ENCODE results near the gene FAM181B.

Gene FAM181B

GRCh38 chr11:82733444-82734119 lies at the start of gene FAM181B:
Gene FAM181B (minus strand): TSS chr11:82733864. CDS start chr11:82733729, 135 bp downstream.
- peak in 1 of 2 donors; percentile 7 for DNase-seq

GRCh38 chr11:82782825-82783374 lies 49.2 kb upstream of the FAM181B start:
- no peak for DNase-seq

DNA sequence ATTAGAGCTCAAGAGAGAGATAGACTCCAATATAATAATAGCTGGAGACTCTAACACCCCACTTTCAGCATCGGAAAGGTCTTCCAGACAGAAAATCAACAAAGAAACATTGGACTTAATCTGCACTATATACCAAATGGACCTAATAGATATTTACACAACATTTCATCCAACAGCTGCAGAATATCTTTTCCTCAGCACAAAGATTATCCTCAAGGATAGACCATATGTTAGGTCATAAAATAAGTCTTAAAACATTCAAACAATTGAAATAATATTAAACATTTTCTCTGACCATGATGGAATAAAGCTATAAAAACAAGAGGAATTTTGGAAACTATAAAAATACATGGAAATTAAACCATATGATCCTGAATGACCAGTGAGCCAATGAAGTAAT lies 45.1 kb upstream of the FAM181B start:
- DNase-seq = no peak

- no peak for DNase-seq
These were observed 42.7 kb upstream of the FAM181B start for GRCh38 chr11:82776377-82776776.

GRCh38 chr11:82775736-82776346 lies 42.2 kb upstream of the FAM181B start:
- peak in 1 of 2 donors; percentile 26 for DNase-seq

DNA sequence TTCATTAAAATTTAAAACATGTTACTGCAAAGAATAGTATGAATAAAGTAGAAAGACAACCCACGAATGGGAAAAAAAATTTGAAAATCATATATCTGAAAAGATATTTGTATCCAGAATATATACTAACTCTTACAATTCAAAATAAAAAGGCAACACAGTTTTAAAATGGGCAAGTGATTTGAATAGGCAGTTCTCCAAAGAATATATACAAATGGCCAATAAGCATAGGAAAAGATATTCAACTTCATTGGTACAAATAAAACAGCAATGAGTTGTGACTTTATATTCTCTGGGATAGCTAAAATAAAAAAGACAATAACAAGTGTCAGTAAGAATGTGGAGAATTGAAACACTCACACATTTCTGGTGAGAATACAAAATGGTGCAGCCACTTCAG lies 41.6 kb upstream of the FAM181B start:
- DNase-seq = no peak

DNA sequence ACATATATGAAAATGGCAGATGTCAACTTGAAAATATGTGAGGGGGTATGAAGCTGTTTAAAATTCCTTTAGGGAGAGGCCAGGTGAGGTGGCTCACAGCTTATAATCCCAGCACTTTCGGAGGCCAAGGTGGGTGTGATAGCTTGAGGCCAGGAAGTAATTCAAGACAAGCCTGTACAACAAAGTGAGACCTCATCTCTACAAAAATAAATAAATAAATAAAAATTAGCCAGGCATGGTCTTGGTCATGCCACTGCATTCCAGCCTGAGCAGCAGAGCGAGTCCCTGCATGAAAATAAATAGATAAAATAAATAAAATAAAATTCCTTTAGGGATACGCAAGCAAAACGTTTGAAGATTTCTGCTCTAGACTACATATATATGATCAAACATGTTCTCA lies 38.1 kb upstream of the FAM181B start:
- DNase-seq = no peak

DNA sequence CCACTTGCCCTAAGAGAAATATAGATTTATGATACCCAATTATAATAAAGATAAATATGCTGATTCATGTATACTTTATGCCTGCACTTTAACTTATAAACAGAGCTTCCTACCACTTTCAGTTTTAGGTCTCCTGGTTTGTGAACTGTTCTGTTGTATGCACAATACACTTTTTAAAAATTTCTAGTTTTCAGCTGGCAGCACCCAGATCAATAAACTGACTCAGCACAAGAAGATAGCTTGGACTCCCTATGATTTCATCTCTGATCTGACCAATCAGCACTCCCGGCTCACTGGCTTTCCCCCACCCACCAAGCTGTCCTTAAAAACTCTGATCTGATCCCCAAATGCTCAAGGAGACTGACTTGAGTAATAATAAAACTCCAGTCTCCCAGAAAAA lies 33.5 kb upstream of the FAM181B start:
- no peak for DNase-seq

GRCh38 chr11:82765466-82766034 lies 31.9 kb upstream of the FAM181B start:
- peak in 1 of 2 donors; percentile 6 for DNase-seq

GRCh38 chr11:82763167-82763566 lies 29.5 kb upstream of the FAM181B start:
- DNase-seq = no peak

DNA sequence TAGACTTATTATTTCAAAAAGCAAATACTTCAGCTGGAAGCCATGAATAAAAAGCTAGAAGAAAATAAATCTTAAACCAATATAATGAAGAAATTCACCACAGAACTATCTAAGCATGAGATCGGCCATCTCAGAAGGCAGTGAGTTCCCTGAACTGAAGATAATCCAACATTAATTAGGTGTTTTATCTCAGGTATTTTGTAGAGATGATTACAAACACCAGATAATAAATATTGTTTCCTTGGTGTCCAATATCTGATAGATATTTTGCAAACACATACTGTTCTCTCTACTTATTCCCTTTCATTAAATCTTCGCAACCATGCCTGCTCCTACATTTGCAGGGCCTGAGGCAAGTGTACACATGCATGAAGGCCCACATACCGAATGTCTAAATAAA lies 26.0 kb upstream of the FAM181B start:
- DNase-seq = no peak

DNA sequence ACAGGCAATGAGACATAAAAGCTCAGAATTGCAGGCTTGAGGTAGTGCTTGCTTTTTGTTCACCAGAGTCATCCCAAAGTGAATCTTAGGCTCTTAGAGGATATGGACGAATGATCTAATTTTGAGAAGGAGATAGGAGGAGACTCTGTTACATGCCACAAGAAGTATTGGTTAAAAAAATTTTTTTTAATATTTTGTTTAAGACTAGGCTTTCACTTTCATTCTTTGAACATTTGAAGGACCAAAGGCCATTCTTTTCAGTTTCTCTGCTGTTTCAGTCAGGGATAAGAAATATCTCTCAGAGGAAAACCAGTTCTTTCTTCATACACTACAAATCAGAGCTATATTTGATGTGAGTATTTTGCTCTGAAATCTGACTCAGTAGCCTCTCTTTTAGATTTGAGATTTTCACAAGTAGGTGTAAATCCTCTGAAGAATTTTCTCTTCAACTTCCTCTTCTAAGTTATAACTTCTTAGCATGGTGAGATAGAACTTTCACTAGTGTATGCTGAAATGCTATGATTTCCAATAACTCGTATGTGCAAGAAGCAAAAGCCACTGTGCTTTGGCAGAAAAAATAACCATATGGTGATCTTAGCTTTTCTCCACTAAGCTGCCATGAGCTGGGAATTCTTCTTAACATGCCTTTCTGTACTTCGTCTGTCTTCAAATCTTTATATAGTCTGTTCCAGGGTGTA lies 24.1 kb upstream of the FAM181B start:
- no peak for DNase-seq

DNA sequence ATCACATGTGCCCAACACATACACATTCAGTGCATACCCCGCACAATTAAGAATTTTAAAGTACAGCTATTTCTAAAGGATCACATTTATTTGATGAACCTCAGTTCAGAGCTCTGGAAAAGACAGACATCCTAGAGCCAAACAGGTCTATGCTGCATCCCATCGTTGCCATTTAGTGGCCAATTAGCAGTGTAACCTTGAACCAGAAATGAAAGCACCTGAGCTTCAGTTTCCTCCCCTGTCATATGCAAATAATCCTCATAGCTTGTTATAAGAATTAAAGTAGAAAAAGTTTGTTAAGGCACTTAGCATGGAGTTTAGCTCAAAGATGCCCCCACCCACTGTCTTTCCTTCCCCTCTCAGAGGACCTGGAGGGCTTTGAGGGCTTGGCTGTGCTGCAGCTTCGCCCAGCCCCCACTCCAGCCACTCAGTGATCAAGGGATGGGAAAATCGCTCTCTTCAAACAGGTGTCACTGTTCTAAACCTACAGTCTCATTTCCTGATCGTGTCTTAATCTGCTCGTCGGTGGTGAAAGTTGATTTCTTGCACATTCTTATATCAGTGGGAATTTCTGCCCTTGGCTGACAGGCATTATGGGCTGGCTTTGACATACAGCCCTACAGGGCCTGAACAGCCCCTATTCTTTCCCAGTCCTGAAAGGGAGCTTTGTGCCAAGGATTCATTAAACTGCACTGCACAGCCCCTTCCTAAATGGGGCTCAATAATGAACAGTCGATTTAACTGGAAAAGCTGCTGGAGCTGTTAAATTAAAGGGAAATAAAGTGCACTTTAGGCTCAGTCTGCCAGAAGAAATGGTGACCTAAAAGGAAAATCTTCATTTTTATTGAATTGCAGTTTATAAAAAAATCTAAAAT lies 23.3 kb upstream of the FAM181B start:
- no peak for DNase-seq

DNA sequence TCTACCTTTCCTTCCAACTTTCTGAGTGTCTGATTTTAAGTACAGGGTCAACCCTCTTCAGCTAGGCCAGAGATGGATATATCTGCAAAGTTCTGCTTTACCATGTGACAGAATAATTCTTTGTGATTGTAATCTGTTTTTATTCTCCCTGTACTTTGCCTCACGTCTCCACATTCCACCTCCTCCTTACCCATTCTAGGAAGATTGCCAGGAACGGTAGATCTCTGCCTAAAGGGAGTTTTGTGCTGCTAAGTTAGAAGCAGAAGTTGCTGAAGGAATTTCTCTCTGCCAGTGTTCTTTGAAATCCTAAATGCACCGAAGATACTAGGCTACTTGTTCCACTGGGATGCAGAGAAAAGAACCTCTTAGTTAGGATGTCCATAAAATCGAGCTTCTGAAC lies 20.7 kb upstream of the FAM181B start:
- no peak for DNase-seq

- no peak for DNase-seq
These were observed 20.3 kb upstream of the FAM181B start for GRCh38 chr11:82753921-82754320.

DNA sequence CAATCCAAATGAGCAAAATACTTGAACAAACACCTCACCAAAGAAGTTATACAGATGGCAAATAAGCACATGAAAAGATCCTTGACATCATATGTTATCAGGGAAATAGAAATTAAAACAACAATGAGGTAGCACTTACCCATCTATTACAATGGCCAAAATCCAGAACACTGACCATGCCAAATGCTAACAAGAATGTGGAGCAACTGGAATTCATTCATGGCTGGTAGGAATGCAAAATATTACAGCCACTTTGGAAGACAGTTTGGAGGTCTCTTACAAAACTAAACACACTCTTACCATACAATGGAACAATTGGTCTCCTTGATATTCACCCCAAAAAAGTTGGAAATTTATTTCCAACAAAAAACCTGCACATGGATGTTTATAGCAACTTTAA lies 19.1 kb upstream of the FAM181B start:
- DNase-seq = no peak

- DNase-seq = peak in 1 of 2 donors; percentile 33
These were observed 17.0 kb upstream of the FAM181B start for GRCh38 chr11:82750643-82751139.

DNA sequence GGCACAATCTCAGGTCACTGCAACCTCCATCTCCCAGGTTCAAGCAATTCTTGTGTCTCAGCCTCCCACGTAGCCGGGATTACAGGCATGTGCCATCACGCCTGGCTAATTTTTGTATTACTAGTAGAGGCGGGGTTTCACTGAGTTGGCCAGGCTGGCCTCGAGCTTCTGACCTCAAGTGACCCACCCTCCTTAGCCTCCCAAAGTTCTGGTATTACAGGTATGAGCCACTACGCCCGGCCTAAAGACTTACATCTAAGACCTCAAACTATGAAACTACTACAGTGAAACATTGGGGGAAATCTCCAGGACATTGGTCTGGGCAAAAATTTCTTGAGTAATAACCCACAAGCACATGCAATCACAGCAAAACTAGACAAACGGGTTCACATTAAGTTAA lies 13.8 kb upstream of the FAM181B start:
- no peak for DNase-seq

DNA sequence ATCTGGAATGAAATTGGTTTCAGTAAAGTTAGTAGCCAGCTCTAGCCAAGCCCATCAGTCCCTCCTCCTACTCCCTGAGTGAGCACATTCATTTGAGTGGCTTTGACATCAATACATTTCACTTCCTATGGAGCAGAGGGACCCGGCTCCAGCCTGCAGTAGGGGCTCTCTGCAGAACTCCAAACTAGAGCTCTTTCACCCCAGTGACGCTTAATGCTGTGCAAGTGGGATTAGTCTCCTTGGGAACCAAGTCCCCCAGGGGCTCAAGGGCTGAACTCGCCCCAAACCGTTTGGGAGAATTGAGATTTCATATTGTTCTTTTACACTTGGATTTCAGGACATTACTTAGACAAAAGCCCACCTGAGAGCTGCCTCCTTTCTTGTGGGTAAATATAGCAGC lies 4.4 kb upstream of the FAM181B start:
- no peak for DNase-seq

GRCh38 chr11:82734120-82734479 lies 436 bp upstream of the FAM181B start:
- DNase-seq = no peak

- DNase-seq = no peak
These were observed 775 bp downstream of the FAM181B start for GRCh38 chr11:82732734-82733443.

DNA sequence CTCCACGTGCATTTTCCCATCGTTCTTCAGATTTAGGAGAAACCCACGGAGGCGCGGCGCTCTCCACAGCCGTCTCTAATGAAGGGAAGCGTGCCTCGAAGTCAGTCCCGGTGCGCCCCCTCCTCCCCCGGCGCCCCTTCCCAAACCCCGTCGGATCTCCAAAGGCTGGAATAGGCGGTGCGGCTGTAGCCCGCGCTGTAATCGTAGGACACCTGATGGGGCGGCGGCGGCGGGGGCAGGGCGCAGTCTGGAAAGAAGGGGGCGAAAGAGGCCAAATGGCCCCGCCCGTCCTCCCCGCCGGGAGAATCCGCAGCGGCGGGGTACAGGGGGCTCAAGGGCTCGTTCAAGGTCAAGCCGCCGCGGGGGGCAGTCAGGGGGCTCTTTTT lies 1.3 kb downstream of the FAM181B start:
- DNase-seq = no peak

All from CD4-positive, alpha-beta T cell treated with Interleukin-4 for 1 hour (primary cell).